HG02678 (cell line): Measurements from ENCODE around the gene MSI2.

Experiments used
- ATAC-seq: cut with Tn5 transposase; IDR thresholded peaks from one replicate; pipeline ENCODE4 v1.9.1; 2021; ENCODE audit warnings: mild to moderate bottlenecking, moderate library complexity; ENCODE audit not compliant: unreplicated experiment

The MSI2 gene

DNA sequence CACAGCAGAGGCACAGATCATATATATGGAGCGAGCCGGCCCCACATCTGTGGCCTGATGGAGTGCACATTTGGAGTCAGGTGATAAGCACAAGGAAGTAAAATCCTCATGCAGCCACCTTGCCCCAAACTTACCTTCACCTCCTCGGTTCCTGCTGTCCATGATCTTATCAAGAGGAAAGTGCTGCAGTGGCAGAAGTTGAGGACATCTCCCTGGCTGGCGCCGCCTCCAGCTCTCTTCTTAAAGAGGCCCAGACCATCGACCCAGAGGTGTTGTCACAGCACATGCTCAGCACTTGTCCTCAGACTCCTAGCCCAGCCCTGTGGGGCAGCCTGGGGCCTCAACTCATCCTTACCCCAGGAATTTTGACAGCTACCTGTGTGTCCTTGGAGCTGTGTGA, 276.2 kb downstream of the MSI2 start:
- ATAC-seq = no peak

- no peak for ATAC-seq
Observed at GRCh38 chr17:57532966-57533365, 276.6 kb downstream of the MSI2 start.

DNA sequence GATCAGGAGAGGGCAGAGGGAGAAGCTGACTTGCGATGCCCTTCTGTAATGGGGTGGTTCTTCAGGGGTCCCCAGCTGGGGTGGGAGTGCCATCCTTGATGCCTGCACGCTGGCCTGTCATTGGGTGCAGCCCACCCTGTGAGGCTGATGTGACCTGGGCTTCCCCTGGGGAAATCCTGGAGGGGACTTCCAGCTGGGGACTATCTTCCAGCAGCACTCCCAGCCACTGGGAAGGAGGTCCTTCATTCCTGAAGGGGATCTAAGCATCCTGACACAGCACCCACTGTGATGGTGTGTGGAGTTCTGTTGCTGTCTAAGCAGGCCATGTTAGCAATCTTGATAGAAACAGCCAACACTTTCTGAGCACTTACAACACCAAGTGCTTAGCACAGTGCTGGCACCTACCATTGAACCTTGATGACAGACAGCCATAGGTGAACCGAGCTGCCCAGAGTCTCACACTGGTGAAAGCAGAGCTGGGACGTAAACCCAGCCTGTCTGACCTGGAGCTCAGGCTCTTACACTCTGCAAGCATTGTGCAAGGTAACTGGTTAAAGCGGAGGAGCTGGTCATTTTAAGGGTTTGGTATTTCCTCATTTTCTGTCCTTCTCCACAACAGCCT, 277.5 kb downstream of the MSI2 start:
- no peak for ATAC-seq

DNA sequence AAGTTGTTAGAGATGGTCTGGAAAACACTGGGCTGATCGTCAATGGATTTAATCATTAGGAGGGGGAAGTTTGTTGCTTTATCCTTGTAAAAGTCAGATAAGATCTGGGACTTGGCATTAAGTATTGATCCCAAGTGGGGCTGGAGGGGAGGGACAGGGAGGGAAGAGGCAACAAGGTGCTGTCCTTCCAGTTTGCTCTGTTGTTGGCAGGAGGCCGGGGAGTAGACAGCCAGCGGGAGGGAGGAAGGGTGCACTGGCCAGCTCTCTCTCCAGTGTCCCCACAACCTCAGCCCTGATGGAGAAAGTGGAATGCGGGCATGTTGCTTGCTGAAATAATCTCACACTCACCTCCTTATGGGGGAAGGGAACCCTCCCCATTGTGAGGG, 278.5 kb downstream of the MSI2 start:
- no peak for ATAC-seq

GRCh38 chr17:57535249-57535966, 279.1 kb downstream of the MSI2 start:
- ATAC-seq = no peak

- no peak for ATAC-seq
Observed at GRCh38 chr17:57536289-57536688, 280.0 kb downstream of the MSI2 start.

DNA sequence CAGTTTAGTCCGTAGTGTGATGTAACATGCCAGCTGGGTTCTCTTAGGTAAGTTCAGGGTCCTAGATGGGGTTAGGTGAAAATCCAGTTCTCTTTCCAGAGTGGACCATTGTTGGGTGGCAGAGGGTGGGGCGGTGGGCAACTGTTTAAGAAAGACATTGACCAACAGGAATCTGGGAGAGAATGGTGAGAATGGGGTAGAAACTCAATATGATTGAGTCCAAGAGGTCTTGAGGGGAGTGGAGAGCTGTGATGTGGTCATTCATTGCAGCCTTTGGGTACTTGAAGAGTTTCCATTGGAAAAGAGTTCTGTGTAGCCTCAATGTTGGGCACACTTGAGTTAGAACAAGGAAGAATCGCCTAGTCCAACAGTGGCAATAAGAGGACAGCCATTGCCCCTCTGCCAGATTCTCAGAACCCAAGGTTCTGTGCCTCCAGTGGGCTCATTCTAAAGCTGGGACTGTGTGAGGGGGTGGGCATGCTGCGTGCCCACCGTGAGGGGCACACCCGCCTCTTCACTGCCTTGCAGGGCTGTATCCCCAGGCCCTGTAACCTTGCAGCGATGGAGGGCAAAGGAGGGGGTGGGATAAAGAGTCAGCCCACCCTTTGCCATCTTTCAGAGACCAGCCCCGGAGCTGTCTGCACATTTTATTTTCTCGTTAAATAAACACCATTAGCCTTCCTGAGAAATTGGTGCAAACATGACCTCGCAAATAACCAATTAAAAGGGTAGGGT, 280.6 kb downstream of the MSI2 start:
- ATAC-seq = no peak

- ATAC-seq = no peak
Observed at GRCh38 chr17:57537524-57538410, 281.4 kb downstream of the MSI2 start.

DNA sequence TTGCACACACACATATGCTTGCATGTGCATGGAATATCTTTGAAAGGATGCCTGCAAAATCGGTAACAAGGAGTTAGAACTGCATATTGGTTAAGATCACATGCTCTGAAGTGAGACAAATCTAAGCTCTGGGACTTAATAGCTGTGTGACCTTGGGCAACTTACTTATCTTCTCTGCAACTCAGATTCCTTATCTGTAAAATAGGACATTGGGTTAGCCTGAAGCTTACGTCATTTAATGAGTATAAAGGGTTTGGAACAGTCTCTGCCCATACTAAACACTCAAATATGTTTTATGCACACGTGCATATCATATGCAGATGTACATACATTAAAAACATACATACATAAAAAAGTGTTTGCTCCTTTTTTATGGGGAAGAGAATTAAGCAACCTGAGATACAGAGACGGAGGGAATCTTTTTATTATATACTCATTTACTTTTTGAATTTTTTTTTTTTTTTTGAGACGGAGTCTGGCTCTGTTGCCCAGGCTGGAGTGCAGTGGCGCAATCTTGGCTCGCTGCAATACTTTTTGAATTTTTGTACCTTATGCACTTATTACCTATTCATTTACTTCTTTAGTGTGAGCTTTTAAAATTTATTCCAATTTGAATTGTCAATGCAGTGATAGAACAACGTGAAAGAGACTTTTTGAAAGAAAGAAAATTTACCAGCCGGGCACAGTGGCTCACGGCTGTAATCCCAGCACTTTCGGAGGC, 282.6 kb downstream of the MSI2 start:
- no peak for ATAC-seq

DNA sequence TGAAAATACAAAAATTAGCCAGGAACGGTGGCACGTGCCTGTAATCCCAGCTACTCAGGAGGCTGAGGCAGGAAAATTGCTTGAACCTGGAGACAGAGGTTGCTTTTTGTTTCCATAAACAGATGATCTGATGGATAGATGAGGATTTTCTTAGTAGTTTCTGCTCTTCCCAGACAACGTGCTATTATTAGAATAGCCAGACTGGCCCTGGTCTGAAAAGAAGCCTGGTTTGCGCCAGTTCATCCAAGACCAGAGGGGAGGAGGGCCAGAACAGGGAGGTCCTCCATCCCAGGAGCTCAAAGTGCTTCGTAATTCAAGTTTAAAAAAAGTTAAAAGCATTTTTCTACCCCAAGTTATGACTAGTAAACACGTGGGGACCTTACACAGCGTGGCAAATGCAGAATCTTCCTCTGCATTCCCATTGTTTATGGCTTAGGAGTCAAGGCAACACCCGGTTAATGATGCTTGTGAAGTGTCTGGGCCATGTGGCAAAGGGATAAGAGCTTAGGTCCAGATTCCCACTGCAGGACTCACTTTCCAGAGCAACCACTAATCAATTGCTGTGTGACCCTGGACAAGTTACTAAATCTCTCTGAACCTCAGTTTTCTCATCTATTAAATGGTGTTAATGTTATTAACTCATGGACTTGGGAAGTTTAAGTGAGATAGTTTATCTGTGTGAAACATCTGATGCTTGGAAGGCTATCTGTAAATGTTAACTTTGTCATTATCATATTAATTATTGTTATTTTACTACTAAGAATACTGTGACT, 283.4 kb downstream of the MSI2 start:
- ATAC-seq = no peak

DNA sequence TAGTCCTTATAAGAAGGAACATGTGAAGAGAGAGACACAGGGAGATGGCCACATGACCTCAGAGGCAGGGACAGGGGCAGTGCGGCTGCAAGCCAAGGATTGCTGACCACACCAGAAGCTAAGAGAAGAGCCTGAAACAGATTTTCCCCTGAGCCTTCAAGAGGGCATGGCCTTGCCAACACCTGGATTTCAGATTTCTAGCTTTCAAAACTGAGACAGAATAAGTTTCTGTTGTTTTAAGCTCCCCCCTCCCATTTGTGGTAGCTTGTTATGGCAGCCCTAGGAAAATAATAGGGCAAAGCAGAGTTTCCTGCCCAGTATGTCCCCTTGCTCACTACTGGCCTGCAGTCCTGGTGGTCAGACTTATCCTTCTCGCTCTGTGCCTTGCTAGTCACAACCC, 284.3 kb downstream of the MSI2 start:
- ATAC-seq = no peak

DNA sequence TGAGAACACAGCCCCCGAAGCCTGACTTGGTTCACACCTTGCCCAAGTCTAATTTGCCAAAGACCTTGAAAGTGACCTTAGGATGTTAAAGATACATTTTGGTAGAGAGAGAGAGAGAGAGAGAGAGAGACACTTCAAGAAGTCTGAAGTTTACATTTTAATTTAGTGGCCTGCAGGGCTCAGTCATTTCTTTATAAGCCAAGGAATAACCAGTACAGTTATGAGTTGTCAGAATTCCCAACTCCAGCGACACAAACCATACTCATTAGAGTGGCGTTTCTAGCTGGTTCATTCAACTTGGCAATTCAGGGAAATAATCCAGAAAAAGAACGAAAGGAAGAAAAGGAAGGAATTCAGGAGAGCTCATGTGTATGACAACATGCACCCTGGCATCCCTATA, 284.7 kb downstream of the MSI2 start:
- no peak for ATAC-seq

DNA sequence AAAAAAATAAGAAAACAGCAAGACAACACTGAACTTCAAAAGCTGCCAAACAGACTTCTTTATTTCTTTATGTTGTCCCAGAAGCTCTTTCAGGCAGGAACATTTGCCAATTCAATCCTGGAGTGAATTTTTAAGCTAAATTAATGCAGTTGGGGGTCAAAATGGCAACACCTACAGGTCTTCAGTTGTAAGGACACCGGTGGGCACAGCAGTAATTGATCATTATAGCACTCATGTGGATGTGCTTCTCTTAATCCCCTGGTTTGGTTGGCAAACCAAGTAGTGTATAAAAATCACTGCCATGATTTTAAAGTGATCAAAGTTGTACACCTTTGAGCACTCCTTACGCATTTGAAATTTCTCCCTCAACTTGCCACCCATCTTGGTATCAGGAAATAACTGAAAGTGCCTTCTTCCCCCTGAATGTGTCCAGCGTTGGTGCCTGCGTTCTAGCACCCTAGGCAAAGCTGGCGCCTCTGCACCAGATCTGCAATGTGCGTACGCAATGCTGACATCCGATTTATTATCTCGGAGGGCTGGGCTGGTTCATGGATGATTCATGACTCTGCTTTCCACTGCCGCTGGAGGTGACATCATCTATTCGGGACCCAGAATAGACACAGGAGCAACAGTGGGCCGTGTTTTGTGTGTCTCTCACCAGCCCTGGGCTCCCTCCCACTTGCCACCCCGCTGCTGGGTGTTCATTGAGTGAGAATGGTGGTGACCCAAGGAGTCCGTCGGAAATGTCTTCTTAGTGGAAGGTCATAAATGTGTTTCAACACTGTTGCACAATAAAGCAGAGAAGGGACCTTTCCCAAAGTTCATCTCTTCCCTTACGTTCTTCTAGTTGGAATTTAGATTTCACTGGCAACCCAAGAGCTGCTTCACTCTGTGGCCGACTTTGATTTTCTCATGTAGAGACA, 285.4 kb downstream of the MSI2 start:
- no peak for ATAC-seq

DNA sequence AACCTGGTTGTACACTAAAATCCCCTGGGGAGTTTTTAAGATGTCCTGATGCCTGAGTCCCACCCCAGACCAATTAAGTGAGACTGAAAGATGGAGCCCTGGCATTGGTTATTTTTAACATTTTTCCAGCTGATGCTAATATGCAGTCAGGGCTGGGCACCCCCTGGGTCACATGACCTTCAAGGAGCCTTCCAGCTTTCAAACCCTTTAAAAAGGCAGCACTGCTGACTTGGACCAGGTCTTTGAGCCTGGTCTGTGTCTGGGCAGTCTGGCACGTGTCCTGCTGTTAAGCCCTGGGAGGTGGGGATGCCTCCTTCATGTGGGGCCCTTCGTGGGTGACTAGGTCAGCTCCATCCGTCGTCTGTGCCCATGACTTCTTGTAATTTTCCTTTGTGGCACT, 286.2 kb downstream of the MSI2 start:
- no peak for ATAC-seq

DNA sequence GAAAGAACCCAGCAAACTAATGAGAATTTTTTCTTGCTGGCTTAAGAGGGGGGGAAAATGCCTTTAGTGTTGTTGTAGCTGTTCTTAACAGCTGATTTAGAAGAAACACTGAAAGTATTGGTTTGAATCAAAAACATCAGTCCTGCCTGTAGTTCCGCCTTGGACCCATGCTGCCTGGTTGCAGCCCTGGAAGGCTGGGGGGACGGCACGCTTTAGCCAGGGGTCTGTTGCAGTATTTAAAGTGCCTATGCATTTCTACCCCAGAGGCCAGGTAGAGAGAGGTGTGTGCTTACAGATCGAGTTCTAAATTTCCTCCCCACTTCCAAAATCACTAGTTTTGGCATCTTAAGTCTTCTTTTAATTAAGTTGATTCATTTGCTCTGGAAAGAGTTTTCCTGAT, 286.9 kb downstream of the MSI2 start:
- ATAC-seq = no peak

DNA sequence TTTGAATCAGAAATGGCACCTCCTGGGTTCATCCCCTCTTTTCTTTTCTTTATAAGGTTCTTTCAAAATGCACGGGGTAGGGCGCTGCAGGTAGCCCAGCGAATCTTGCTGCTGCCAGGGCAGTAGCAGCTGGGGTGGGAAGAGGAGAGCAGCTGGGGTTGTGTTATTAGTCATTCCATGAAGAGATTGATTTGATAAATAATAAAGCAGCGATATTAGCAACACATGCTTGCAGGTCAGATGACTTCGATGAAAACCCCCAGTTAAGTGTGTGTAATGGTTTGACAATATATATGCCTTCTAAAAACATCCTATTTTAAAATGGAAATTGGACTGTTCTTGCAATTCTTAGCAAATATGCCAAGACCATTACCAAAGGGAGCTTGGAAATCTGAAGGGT, 288.1 kb downstream of the MSI2 start:
- no peak for ATAC-seq

GRCh38 chr17:57544834-57545463, 288.6 kb downstream of the MSI2 start:
- ATAC-seq = no peak

- no peak for ATAC-seq
Observed at GRCh38 chr17:57545731-57546342, 289.5 kb downstream of the MSI2 start.
